Astrocyte of the spinal cord (primary cell): ENCODE results near the gene PALLD.

Source experiments
- DNase-seq: peaks from one replicate; pipeline ENCODE4 v3.0.0; 2011; ENCODE audit warnings: low read depth, low spot score
- H3K4me3 ChIP-seq: 2 replicates; pipeline ENCODE4 v1.5.1; 2011; ENCODE audit warnings: low read depth, mild to moderate bottlenecking, low read length, moderate library complexity
- in situ Hi-C: cut with HindIII; loops from 2 replicates; pipeline ENCODE4 v1.10.0; 2017; ENCODE audit warnings: low sequenced_read_pairs
- TF ChIP-seq, protein P1 (sequence below): IDR thresholded peaks from 2 replicates; pipeline ENCODE4 v1.5.1; 2012; ENCODE audit warnings: low read depth, mild to moderate bottlenecking, low read length, inconsistent platforms

The PALLD gene

DNA sequence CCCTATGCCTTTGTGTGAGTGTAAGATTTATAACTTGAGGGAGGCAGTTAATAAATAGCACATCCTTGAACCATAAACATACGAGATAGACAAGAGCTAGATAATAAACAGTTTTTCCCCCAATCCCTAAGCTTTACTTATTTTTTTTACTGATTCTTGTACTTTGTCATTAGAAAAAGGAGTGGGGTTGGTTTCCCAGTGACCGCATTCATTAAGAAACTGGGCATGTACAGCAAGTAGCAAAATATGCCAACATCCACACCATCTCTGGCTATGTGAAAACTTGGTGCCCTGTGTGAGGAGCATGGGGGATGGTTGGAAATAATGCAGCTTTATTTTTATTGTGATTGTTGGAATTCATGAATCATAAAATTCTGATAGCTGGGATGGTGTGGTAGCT lies 337.0 kb downstream of the PALLD start:
- TF ChIP-seq, protein P1, sequence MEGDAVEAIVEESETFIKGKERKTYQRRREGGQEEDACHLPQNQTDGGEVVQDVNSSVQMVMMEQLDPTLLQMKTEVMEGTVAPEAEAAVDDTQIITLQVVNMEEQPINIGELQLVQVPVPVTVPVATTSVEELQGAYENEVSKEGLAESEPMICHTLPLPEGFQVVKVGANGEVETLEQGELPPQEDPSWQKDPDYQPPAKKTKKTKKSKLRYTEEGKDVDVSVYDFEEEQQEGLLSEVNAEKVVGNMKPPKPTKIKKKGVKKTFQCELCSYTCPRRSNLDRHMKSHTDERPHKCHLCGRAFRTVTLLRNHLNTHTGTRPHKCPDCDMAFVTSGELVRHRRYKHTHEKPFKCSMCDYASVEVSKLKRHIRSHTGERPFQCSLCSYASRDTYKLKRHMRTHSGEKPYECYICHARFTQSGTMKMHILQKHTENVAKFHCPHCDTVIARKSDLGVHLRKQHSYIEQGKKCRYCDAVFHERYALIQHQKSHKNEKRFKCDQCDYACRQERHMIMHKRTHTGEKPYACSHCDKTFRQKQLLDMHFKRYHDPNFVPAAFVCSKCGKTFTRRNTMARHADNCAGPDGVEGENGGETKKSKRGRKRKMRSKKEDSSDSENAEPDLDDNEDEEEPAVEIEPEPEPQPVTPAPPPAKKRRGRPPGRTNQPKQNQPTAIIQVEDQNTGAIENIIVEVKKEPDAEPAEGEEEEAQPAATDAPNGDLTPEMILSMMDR, result no peak
- in situ Hi-C loops, result no loop called here
- DNase-seq, result peak; percentile 17
- H3K4me3 ChIP-seq, result peak overlapping the region; percentile 94

DNA sequence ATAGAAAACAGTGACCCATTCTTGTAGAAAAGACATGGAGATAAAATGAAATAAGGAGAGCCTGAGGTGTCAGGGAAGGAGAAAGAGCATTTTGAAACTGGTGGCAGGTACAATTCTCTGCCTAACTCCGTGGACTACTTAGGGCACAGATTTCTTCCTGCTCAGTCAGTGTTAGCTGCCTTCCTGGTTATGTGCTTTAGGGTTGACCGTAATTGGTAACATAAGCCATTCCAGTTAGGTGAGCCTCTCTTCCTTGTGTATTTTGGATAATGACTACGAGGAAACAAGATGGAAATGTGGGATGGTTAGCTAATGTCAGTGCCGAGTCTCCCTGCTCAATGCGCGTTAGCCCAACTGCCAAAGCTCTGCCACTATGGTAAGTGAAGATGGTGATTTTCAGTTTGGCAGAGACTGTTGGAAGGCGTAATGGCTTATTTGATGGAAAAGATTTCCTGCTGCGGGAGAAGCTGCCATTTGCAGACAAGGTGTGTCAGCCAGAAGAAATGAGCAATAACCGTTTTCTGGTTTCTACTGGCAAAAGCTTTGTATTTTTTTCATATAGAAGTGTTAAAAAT lies 339.1 kb downstream of the PALLD start:
- H3K4me3 ChIP-seq, result no peak overlapping the region
- DNase-seq, result no peak
- TF ChIP-seq, protein P1, result no peak
- in situ Hi-C loops, result no loop called here

DNA sequence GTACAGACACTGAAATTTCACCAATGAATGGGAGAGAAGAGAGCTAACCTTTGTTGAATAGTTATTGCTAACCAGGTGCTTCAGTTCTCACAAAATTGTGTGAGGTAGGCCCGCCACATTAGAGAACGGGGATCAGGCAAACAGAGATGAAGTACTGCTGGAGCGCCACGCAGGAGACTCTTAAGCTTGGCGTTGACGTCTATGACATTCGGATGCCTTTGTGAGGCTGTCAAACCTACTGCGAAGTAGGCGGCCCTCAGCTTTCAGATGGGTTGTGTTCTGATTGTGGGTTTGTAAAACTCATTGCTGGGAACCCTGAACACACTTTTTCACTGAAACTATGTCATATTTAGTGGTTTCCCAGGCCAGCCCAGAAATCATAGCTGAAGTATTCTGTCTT lies 339.6 kb downstream of the PALLD start:
- TF ChIP-seq, protein P1, result no peak
- DNase-seq, result no peak
- in situ Hi-C loops, result no loop called here
- no peak overlapping the region for H3K4me3 ChIP-seq

DNA sequence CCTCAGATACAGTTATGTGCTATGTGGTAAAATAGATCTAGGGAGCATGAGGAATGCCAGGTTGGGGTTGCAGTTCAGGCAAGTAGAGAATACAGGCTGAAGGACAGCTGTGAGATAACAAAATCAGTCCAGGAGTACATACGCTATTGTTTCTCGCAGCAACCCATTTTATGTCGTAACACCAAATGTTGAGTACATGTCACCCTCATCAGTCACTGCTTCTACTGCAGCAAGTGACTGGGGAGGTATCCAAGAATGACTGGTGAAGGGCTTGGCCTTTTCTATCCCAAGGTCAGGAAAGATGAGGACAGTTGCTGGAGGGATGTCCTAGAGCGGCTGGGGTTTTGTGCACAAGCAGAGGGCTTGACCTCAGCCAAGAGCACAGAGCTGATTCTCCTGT lies 341.1 kb downstream of the PALLD start:
- in situ Hi-C loops, result no loop called here
- H3K4me3 ChIP-seq, result no peak overlapping the region
- no peak for DNase-seq
- TF ChIP-seq, protein P1, result no peak

DNA sequence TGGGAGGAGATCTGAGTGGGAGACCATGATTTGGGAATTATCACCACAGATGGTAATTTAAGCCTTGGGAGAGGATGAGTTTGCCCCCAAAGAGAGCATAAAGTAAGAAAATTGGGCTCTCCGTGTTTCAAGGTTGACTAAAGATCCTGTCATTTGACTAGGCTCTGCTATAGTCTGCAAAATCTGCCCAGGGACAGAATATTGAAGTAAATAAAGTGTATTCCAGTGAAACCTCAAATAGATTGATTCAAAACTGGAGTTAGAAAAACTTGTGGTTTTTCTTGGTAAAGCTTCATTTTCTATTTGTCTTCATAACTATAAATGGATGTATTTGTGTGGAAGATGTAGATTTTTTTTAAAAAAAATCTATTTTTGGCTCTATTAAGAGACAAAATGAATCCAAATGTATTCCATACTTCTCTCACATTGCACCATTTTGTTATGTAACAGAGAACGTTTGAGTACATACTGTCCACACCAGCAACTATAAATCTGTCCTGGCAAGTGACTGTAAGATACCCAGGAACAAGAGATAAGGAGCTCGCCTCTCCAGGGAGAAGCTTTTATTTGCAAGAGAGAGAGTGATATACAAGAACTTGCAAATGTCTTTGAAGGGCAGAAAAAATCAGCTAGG lies 343.0 kb downstream of the PALLD start:
- no peak for DNase-seq
- in situ Hi-C loops, result no loop called here
- TF ChIP-seq, protein P1, result no peak
- H3K4me3 ChIP-seq, result no peak overlapping the region

DNA sequence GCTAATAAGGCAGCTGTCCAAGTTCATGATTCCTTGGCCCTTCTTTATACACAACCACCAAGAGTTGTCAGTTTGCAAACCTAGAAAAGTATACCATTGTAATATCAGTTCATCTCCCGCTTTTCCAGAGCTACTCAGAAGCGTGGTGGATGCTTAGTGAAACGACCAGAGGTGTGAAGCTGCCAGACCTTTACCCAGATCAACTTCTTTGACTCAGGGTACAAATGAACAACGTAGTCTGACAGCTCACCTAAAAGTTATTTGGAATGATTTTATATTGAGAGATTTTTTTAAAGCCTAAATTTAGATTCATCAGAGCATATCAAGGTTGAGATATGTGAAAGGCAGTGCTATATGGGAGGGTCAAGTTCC lies 343.5 kb downstream of the PALLD start:
- no peak for DNase-seq
- TF ChIP-seq, protein P1, result no peak
- in situ Hi-C loops, result no loop called here
- H3K4me3 ChIP-seq, result no peak overlapping the region
